ENCODE measurements around the gene FAM72C.
A peak's percentile ranks its signal among the peaks of the same experiment; 100 is the strongest.
"Not testable (repeated sequence)": the region's sequence is repeated elsewhere in the genome, so short reads cannot be mapped to it uniquely, and the experiment has no call there.

Gene FAM72C

DNA sequence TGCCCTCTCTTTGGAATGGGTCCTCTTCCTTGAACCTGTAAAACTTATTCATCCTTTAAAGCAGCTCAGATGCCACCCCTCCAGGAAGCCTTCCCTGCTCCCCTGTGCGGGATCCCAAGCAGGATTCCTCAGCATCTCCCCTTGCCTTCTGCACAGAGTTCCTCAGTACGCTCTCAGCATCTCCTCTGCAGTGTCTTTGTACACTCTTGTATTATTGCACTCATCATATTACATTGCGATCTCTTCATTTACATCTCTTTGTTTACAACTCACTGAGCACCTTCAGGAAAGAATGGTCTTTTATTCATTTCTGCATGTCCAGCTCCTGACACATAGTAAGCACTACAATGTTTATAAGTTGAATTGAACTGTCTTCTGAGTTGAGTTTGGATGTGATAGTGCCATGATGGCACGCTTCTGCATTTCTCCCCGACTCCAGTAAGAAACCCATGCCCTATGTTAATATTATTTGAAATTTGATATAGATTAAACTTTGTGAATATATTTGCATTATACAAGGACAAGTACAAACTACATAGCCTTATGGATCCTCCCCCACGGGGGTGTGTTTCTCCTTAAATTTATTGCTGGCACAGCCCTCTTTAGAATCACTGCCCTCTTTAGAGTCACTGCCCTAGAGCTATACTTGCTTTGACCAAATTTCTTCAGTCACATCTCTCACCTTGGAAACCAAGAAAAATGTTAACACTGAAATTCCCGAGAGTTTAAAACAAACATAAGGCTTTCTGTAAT lies 13.1 kb upstream of the FAM72C start:
- not testable (repeated sequence) for DNase-seq (ENCODE audit: low read depth in 2 of 2)

DNA sequence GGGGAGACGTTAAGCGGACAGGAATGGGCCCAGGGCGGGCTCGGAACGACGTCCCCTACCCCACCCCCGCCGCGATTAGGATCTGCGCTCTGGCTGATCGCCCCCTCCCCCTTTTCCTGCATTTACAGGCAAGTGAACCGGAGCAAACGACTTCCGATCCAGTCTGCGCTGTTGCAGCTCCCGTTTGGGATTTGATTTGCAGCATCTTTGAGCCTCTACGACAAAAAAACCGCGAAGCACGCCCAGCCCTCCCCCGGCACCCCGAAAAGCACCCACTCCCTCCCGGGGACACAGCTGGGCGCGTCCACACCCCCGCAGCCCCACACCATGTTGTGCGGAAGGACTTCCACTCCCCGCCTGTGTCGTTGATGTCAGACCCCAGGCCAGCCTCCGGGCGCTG lies 2.6 kb upstream of the FAM72C start:
- not testable (repeated sequence) for DNase-seq (ENCODE audit: low read depth in 2 of 2)

DNA sequence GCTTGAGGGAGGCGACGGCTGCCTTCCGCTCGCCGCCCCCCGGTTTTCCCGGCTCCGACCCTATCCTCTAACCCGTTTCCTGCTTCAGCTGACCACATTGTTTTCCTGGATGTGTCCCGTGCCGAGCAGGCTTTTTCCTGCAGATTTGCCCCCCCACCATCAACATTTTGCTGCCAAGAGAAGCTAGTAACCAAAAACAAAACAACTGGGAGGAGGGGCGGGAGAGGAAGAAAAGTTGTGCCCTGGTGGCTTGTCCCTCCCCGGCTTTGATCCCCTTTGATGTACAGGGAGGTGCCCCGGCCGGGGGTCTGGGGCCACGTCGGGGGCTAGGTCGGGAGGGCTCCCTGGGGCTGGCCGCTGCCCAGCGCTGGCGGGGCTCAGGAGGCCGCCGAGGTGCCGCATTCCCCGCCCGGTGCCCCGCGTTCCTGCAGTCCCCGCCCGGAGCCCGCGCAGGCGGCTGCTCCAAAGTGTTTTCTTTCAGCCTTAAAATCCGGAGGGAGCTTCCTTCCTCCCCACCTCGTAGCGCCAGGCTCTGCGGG lies 2.2 kb upstream of the FAM72C start:
- DNase-seq (ENCODE audit: low read depth in 2 of 2) = not testable (repeated sequence)

DNA sequence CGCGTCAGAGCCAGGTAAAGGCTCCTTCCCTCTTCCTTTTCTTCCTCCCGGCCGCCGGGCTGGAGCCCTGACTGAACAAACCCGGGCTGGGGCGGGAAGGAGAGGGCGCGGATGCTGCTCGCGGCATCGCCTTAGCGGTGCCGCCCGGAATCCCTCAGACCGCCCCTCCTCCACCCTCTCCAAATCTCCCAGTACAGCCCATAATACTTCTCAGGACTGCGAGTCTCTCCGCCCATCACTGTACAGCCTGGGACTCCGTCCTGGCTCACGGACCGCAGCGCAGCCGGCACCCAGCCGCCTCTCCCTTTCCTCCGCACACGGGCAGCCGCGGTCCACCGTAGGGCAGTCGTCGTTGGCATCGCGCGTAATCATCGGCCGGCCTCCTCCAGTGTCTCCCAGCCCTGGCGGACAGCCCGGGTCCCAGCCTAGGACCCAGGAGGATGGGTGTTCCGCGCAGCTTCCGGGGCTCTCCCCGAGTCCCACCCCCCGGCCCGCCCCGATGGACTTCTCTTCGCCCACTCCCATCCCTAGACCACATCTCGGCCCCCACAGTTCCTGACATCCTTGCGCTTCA lies 1.1 kb upstream of the FAM72C start:
- DNase-seq (ENCODE audit: low read depth in 2 of 2) = not testable (repeated sequence)

DNA sequence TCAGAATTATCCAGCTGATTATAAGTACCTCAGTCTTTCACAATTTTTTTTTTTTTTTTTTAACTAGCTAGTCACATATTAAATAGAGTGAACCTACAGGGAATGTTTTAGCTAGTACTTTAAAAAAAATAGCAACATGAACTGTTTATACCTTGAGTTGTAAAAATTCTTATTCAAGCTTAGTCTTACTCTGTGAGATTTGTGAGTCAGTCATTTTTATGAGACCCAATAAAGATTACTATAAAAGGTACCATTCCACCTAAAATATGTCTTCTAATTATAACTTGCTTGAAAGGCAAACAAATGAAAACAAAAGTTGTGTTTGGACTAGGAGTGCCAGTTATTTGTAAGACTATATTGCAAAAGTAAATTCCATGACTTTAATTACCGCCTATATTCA lies 5.9 kb downstream of the FAM72C start:
- DNase-seq (ENCODE audit: low read depth in 2 of 2) = not testable (repeated sequence)

DNA sequence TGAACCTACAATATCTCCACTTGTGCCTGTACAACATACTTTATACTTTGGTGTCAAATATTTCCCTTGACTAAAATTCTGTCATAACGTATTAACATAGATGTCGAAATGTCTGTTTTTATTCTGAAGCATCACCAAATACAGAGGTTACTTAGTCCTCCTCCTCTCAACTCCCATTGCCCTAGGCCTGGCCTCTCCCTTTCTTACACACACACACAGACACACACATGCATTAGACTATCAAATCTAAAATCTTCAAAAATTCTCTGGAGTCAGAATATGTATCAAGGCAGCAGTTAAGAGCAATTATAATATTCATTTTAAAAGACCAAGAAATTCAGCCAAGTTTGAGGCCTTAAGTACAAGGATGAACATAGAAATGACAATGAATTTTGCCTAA lies 7.5 kb downstream of the FAM72C start:
- DNase-seq (ENCODE audit: low read depth in 2 of 2) = not testable (repeated sequence)

DNA sequence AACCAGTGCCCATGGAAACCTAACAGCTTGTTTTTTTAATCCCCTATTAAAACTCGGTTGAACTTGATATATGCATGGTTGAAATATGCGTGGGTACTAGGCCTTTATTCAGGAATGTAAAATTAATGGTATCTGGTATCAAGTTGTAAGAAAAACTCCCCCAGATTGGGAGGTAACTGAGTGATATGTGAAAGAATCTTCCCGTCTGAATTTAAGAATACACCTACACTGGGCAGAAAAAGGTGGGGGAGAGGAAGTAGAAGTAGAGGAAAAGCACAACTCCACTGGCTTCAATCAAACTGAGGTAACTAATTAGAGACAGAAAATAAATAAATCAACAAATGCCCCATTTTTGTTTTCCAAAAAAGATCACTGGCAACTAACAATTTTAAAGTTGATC lies 15.9 kb downstream of the FAM72C start:
- not testable (repeated sequence) for DNase-seq (ENCODE audit: low read depth in 2 of 2)

DNA sequence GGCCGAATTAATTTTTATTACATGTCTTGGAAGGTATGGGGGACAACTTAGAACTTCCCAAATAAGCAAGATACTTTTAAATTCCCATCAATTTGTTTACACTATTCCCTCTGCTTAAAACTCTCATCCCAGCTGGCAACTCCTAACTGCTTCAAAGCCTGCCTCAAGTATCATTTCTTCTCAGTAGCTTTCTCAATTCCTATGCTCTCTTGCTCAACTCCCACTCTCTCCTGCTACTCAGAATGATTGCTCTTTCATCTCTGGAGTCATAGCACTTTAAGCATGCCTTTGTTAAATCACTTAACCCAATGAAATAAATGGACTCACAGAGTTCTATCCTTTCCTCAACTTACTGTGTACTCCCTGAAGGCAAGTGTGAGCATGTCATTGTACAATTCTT lies 18.9 kb downstream of the FAM72C start:
- DNase-seq (ENCODE audit: low read depth in 2 of 2) = not testable (repeated sequence)

DNA sequence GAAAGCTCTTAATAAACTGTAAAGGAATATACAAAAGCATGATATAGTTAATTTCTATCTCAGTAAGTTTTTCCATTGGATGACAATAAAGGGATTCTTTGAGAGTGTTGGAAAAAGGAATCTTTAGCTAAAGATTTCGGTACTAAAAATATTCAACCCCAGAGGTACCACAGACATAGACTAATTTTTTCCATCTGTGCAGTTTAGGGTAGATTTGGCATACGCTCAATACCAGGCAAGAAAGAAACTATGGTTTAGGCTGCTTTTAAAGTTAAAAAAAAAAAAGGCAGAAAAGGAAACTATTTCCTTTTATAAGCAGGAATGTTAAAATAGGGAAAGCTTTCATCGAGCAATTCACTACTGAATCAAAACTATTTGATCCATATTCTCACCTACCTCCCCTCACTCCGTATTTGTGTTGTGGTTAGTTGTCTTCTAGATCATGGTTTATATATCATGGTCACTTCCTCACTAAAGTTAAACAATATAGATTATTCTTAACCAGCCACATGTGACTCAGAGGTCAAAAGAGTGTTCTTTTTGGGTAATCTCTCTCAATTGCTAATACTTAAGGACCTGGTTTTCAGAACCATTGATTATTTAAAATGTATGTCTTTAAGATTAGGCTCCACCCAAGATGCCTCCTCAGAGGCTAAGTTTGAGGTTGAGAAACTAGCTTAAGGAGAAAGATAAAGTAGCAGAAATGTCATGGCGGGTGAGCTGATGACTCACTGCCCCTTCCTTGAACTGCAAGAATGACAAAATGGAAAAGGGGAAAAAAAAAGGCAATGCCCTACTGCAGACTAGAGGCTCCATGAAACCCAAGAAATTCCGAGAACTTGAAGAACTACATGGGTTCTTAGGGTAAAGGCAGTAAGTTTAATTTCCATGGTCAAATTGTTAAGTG lies 20.0 kb downstream of the FAM72C start:
- not testable (repeated sequence) for DNase-seq (ENCODE audit: low read depth in 2 of 2)

DNA sequence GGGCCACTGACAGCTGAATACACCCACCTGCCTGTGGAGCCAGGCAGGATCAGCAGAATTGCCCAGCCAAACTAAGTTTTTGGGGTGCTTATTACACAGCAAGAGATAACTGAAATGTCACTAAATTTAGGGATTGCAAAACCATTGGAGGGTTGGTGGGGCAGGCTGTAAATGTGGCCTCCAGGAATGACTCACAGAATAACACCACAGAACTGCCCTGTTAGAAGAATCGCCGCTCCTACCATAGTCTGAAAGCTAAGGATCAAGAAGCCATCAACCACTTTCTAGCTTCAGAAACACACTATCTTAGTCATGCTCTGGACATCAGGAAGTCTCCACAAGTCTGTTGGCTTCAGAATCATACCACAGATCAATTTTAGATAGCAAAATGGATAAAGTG lies 24.0 kb downstream of the FAM72C start:
- not testable (repeated sequence) for DNase-seq (ENCODE audit: low read depth in 2 of 2)

DNA sequence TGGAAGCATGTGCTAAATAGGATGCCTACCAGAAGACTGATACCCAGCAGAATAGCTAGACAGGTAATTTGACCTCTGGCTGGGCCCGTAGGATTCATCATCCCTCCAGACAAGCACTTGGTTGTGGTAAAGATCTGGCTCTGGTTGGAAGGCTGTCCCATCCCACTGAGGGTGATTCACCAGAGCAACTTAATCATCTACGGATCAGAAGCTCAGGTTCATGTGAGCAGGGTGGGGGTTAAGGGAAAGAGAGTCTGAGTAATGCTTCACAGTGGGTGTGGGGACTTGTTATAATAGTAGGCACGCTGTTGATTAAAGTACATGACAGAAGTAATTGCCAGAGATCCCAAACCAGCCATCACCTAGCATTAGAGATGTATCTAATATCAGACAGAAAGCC lies 26.5 kb downstream of the FAM72C start:
- DNase-seq (ENCODE audit: low read depth in 2 of 2) = not testable (repeated sequence)

DNA sequence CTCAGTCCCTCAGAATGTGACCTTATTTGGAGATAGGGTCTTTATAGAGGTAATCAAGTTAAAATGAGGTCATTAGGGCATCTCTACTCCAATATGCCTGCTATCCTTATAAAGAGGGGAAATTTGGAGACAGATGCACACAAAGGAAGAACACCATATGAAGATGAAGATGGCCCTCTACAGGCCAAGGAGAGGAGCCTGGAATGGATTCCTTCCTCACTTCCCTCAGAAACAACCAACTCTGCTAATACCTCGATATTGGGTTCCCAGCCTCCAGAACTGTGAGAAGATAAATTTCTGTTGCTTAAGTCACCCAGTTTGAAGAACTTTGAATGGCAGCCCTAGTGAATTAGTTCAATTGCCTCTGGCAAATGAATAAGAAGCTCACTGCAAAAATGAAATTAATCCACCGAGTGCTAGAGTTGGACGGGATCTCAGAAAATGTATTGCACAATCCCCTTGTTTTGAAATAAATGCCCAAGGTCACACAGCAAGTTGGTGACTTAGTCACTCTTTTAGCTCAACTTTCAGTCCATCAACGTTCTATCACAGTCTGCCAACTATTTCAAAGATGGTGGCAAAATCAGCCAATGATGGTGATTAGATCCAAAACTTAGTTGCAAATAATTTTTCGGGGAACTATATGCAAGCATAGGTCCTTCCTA lies 27.1 kb downstream of the FAM72C start:
- not testable (repeated sequence) for DNase-seq (ENCODE audit: low read depth in 2 of 2)

DNA sequence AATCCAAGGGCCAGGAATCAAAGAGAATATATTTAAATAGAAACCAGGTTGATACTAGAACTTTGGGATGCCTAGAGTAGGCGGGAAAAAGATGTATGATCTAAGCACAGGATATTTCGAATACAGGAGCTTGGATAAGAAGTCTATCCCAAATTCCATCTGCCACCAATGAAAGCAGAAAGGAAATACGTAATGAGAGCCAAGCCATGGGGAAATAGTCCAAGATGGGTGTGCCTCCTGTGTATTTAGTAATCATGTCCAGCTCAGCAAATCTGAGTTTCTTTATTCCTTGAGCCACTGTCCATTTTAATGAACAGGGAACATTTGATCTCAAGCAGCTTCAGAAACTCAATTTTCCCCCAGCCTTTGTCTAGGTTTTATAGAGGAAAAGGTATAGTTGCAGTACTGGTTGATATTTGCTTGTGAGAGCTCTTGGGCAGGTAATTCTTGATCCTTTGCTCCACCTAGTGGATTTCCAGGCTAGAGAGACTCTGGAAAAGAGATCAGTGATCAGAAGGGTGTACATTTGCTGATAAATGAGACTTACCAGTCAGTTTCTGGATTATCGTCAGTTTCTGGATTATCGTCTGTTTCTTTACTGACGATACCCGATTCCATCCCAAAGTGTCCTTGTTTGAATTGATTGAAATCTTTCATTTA lies 28.3 kb downstream of the FAM72C start:
- DNase-seq (ENCODE audit: low read depth in 2 of 2) = not testable (repeated sequence)

DNA sequence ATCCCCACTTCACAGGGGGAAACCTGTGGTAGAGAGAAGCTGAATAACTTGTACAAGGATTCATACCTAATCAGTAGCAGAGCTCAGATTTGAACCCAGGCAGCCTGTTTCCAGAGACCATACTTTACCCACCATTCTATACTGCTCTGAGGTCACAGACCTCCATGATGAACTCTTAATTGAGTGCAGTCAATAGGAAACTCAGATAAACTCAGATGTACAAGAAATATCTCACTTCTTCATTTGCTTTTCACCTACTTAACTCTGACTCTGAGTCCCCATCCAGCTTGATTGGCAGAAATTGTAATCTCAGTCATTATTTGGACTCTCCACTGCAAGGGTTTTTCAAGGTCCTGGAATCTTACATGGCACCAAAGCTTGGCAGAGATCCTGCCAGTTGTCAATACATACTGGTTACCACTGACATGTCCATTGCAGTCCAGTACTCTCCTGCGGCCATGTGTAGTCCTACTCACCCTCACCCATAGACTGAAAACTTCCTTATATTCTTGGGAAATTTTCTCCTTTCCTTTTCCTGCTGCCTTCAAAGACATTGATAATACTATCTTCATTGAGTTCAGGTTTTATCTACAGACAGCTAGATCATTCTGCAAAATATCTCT lies 29.4 kb downstream of the FAM72C start:
- DNase-seq (ENCODE audit: low read depth in 2 of 2) = not testable (repeated sequence)

DNA sequence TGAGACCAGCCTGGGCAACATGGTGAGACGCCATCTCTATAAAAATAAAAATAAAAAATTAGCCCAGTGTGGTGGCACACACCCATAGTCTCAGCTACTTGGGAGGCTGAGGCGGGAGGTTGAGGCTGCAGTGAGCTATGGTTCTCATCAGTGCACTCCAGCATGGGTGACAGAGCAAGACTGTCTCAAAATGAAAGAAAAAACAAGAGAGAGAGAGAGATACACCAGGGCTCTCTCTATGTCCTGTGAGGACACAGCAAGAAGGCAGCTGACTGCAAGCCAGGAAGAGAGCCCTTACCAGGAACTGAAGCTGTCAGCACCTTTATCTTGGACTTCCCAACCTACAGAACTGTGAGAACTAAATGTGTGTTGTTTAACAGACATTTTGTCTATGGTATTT lies 32.1 kb downstream of the FAM72C start:
- not testable (repeated sequence) for DNase-seq (ENCODE audit: low read depth in 2 of 2)

DNA sequence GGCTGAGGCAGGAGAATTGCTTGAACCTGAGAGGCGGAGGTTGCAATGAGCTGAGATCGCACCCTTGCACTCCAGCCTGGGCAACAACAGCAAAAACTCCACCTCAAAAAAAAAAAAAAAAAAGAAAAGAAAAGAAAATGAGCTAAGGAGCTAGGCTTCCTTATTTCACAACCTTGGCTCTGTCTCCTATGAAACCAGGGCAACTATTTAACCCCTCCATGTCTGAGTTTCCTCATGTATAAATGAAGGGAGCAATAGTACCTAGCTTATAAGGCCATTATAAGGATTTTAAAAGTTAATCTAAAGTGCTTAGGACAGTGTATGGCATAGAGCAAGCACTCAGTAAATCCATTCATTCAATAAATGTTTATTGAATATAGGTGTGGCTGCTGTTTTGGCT lies 32.9 kb downstream of the FAM72C start:
- DNase-seq (ENCODE audit: low read depth in 2 of 2) = not testable (repeated sequence)

DNA sequence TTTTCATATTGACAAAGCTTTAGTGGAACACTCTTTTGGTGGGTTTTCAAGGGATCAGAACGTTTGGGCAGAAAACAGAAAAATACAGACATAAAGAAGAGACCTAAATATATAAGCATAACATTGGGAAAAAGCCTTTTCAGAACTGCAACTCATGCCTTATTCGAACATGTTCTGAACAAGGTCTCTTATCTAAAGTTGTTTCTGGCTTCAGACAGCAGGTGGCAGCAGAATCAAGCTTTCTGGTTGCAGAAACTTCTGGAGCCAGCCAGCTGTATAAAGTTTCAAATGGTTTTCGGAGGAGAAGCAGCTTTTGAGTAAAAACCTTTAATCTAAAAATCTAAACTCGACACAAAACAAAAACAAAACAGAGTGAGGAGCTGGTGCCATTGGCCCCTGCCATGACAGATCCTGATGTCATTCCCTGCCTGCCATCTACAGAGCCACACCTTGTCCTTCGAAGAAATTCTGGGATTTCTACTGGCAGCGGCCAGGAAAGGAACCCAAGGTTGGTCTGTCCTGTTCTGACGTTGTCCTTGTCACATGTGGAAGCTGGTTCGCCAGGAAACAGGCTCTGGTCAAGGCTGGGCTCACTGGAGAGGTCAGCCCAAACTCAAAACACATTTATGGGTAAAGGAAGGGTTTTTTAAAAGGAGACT lies 35.2 kb downstream of the FAM72C start:
- DNase-seq (ENCODE audit: low read depth in 2 of 2) = peak in 1 of 2 experiments; percentile 3

DNA sequence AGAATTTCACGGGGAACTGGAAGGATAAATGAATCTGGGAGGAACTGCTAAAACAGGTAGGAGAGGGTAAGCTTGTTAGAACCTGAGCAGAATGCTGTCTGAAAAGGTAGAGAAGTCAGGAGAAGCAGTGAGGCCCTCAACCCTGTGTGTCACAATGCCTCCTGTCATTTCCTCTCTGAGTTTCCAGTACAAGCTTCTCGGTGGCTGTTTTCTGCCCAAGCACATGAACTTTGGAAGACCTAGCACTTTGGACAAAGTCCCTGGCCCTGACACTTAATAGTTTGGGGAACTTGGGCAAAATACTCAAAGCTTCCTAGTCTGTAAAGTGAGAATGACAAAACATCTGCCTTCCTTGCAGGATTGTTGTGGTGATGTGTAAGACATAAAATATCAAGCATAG lies 52.7 kb downstream of the FAM72C start:
- DNase-seq (ENCODE audit: low read depth in 2 of 2) = not testable (repeated sequence)

DNA sequence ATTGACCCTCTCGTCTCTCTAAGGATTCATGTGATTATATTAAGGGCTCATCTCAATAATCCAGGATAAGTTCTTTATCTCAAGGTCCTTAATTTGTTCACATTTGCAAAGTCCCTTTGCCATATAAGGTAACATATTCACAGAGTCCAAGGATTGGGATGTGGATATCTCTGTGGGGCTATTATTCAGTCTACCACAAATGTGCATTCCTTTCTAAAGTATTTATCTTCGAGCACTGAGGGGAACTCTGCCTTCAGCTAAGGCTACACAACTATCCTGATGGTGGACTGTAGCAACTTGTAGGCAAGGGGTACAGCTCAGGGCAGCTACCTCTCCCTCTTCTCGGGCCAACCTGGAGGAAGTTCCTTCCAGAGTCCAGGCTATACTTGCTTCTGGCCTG lies 53.2 kb downstream of the FAM72C start:
- not testable (repeated sequence) for DNase-seq (ENCODE audit: low read depth in 2 of 2)

DNA sequence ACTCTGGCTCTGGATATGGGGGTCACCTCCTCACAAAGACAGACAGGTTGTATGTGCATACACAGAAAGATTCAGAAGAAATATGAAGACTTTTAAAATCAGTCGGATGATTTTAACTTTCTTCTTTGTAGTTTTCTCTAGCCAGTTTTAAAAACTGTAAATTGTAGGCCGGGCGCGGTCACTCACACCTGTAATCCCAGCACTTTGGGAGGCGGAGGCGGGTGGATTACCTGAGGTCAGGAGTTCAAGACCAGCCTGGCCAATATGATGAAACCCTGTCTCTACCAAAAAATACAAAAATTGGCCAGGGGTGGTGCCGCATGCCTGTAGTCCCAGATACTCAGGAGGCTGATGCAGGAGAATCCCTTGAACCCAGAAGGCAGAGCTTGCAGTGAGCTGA lies 58.1 kb downstream of the FAM72C start:
- not testable (repeated sequence) for DNase-seq (ENCODE audit: low read depth in 2 of 2)

Measured in fibroblast of skin of left quadriceps (primary cell).